AG20443 (cell line): ENCODE data around the gene CA11.

Experiments used
- DNase-seq: peaks from one replicate; pipeline ENCODE4 v3.0.0; 2012; ENCODE audit warnings: low spot score, mixed read lengths

Gene CA11

DNA sequence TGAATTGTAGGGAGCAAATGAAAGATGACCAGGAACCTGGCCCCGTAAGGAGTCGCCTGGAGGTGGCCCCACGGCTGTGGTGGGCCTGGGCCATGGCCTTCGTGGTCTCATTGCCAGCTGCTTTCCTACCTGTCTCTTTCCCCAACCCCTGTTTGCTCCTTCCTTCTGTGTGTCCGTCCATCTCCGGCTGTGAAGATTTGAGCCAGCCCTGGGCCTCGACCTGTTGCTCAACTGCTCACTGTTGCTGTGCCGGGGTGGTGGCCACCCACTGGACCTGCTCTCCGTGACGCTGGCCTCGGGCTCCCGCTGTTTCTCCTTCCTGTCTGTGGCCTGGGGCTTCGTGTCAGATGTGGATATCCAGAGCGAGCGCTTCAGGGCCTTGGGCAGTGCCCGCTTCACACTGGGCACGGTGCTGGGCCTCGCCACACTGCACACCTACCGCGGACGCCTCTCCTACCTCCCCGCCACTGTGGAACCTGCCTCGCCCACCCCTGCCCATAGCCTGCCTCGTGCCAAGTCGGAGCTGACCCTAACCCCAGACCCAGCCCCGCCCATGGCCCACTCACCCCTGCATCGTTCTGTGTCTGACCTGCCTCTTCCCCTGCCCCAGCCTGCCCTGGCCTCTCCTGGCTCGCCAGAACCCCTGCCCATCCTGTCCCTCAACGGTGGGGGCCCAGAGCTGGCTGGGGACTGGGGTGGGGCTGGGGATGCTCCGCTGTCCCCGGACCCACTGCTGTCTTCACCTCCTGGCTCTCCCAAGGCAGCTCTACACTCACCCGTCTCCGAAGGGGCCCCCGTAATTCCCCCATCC is 17.3 kb downstream of the CA11 start:
- no peak for DNase-seq

DNA sequence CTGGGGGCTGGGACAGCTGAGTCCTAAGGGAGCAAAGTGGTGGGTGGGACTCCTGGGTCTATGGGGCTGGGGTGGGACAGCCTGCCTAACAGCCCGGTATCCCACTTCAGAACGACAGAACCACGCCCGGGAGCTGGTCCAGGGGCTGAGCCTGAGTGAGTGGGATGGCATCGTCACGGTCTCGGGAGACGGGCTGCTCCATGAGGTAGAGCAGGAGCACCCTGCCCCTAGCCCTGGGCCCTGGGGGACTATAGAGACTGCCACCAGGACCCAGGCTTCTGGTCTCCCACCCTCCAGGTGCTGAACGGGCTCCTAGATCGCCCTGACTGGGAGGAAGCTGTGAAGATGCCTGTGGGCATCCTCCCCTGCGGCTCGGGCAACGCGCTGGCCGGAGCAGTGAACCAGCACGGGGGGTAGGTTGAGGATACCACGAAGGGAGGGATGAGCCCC is 18.1 kb downstream of the CA11 start:
- DNase-seq, result no peak

GRCh38 chr19:48627201-48627864 is 18.7 kb downstream of the CA11 start:
- DNase-seq, result no peak

DNA sequence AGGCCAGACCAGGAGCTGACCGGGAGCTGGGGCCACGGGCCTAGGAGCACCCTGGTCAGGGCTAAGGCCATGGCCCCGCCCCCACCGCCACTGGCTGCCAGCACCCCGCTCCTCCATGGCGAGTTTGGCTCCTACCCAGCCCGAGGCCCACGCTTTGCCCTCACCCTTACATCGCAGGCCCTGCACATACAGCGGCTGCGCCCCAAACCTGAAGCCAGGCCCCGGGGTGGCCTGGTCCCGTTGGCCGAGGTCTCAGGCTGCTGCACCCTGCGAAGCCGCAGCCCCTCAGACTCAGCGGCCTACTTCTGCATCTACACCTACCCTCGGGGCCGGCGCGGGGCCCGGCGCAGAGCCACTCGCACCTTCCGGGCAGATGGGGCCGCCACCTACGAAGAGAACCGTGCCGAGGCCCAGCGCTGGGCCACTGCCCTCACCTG is 20.1 kb downstream of the CA11 start:
- DNase-seq, result no peak

- DNase-seq, result no peak
Measured at GRCh38 chr19:48624791-48625723, 20.9 kb downstream of the CA11 start.

DNA sequence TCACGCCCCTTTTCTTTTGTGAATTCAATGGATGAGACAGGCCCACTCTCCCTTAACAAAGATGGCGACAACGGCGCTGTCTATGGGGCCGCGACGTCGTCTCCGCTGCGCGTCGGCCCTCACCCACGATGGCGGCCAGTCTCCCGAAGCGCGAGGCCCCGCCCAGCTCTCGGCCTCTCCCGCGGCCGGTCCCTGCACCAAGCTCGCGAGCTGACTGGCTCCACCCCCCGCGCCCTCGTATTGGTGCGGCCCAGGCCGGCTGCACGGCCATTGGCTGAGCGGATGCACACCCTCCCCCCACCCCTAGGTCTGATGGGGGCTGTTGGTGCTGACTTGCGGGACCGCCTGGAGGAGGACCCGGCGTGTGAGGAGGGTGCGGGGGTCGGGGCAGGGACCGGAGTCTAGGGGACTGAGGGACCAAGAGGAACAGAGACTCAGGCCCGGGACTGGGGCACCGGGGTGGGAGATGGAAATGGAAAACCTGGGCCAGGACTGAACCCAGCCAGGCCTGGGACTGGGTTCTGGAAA is 21.9 kb downstream of the CA11 start:
- peak; percentile 96 for DNase-seq

GRCh38 chr19:48623556-48624066 is 22.4 kb downstream of the CA11 start:
- DNase-seq, result no peak

- no peak for DNase-seq
Measured at GRCh38 chr19:48619692-48620585, 26.0 kb downstream of the CA11 start.

GRCh38 chr19:48618916-48619691 is 26.9 kb downstream of the CA11 start, which contains the start of the genes RPL18 and SPHK2:
TSS of gene RPL18 (minus strand) at chr19:48619178. CDS start at chr19:48619143, 35 bp downstream.
TSS of gene SPHK2 (plus strand) at chr19:48619506. CDS start at chr19:48620515, 1,009 bp downstream.
- DNase-seq, result peak; percentile 98

- no peak for DNase-seq
Measured at GRCh38 chr19:48618278-48618915, 27.6 kb downstream of the CA11 start.

DNA sequence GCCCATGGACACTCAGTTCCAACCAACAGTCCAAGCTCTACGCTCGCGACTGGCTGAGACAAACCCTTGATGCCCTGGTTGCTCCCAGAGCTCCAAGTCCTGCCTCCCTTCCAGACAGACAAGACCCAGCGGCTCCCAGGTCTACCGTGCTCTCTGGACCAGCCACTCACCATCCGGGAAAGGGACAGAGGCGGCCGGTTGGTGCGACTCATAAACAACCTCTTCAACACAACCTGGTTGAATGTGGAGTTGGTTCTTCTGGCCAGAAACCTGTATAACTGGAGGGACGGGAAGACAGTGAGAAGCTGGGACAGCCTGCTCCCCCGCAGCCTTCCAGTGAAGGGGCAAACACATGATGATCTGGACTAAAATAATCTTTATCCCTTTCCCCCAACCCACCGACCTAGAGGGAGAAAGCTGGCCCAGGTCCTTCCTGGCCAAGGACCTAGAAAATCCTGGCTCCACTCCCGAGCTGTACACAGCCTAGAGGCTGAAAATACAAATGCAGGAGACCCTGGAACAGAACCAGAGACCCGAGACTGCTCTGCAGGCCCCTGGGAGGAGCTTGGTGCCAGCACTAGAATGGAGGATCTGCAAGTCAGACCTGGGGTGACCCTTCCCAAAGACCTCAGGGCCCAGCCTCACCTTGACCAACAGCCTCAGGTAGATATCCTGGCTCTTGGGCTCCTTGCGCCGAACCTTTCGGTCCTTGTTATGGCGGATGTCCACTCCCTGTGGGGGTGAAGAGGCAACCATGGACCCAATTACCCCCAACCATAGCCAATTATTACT is 28.6 kb downstream of the CA11 start:
- DNase-seq, result no peak

GRCh38 chr19:48616491-48617056 is 29.4 kb downstream of the CA11 start:
- no peak for DNase-seq

DNA sequence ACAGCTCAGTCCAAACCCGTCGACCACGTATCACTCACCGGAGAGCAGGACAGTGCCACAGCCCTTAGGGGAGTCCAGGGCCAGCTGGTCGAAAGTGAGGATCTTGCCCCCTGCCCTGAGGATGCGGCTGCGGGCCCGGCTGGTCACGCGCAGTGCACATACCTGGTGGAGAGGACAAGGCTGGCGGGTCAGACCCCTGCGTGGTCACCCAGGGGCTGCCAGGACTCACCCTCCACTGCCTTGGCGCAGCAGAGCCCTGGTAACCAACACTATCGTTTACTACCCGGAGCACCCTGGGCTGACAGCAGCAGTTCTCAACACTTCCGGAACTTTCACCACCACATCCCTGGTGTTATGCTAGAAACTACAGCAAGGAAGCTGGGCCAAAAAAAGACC is 29.9 kb downstream of the CA11 start:
- DNase-seq, result no peak

GRCh38 chr19:48615231-48616040 is 30.6 kb downstream of the CA11 start:
- DNase-seq, result no peak

DNA sequence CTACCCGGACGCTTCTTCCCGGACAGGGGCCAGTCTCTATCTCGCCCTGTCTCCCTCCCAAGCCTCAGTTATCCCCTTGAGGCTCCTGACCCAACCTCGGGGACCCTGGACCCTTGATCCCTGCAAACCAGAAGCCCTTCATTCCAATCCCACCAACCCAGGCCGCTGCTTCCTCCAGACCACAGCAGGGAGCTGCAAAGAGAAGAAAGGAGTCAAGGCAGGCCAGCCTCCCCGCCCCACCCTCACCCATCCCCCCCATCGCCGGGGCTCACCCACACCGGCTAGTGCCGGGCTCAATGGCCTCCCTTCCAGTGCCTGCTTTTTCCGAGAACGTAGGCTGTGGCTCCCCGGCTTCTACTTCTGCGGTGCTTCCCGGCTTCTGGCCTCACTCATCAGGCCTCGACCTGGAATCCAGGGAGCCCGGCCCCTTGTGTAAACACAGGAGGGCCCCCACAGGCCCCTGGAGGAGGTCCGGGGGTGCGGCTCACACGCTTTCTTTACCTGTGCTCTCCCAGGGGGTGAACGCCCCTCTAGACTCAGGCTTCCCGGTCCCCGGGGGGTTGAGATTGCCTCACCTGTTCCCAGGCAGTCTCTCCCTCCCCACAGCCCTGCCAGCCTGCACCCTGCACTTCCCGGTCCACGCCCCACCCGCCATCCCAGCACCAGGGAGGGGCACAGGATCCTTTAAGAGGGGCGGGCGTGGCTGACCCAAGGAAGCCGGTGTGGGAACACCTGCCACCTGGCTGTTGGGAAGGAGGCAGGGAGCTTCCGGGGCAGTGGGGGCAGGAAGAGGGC is 31.4 kb downstream of the CA11 start, which contains the start of gene FAM83E:
TSS of gene FAM83E (minus strand) at position 641 of the 795 bp plus-strand sequence. CDS start 1,704 bp downstream, outside the sequence.
- DNase-seq, result no peak

DNA sequence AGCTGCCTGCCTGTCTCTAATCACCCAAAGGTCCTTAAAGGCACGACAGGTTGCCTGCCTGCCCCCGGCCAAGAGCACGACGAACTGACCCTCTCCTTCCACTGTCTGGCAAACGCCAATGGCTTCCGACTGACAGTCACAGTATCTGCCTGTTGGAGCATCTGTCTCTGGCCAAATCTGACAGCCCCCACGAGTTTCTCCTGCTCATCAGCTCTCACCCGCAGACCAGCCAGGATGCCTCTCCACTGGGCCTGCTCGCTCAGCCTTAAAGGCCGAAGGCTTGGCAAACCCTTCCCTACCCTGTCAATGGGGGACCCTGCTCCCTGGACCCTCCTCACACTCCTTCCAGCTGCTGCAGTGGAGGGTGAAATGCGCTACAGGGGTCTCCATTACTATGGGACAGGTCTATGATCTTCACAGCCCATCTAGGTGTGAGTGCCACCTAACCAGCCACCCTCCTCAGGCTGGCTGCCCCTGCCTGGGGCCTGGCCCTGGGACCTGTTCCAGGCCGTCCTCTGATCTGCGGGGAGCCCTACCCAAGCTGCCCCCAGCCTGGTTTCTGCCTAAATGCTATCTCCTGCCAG is 32.0 kb downstream of the CA11 start:
- no peak for DNase-seq
